Measurements from ENCODE around the gene TBX19.
A peak's percentile ranks its signal among the peaks of the same experiment; 100 is the strongest.

TBX19 gene

DNA sequence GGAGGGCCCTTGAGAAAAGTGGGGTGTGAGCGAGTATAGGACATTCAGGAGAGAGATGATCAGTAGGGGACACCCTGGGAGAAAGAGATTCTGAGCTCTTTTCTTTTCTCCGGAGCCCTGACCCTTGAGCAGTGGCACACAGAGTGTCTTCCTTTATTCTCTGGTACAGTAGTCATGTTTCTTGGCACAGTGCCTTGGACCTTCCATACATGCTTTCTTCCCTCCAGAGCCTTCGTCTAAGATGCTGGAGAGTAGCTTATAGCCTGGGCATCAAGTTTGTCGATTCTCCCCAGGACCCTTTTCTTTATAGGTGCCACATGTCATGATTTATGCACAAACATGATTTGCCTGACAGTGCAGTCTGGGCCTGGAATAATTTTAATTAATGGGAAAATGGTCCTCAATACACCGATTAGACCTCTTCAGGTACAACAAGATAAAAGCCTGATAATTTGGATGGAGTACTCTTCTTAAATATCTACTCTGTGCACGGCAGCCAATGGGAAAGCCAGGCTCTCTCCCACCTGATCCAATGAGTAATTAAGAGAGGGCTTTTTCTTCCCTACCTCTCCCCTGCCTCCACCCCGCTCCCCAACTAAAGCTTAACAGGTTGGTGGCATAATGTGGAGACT lies at the start of gene TBX19:
TSS of gene TBX19 (plus strand) at position 582 of the 632 bp plus-strand sequence. CDS start 214 bp downstream, outside the sequence.
- TF ChIP-seq TAF1 (IDR thresholded peaks at IDR 0.05; ENCODE audit: low read depth), result no peak
- no peak for TF ChIP-seq TEAD4 (IDR thresholded peaks at IDR 0.05)
- TF ChIP-seq CEBPB (IDR thresholded peaks at IDR 0.05), result no peak
- TF ChIP-seq EGR1 (IDR thresholded peaks at IDR 0.05), result no peak

DNA sequence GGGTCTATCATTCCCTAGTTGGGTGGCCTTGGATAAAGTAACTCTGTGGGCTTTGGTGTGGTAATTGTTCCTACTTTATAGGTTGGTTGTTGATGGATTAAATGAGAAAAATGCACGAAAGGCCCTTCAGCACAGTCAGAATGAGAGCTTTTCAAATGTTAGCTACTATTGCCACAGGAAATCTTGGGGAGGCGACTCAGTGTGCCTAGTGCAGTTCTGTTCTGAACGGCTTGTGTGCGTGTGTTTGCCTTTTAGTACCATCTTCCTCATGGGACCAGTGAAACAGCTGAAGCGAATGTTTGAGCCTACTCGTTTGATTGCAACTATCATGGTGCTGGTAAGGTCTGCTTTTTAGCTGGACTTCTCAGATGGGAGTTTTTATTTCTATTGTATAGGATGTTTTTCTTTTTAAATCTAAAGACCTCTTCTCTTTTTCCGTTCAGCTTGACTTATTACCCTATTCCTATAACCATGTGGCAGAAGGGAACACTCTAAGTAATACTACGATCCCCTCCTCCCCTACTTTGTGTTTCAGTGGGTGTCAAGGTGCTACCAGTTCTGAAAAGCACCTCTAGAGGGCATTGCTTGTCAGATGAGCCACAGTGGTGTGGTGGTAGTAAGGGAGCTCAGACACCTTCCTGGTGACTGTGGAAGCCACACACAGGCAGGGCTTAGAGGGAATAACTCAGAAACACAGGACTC lies 45.7 kb upstream of the TBX19 start:
- TF ChIP-seq RAD21 (IDR thresholded peaks at IDR 0.05; ENCODE audit: low read depth) (peak; percentile 78), NFIC (IDR thresholded peaks at IDR 0.05) (no peak)

DNA sequence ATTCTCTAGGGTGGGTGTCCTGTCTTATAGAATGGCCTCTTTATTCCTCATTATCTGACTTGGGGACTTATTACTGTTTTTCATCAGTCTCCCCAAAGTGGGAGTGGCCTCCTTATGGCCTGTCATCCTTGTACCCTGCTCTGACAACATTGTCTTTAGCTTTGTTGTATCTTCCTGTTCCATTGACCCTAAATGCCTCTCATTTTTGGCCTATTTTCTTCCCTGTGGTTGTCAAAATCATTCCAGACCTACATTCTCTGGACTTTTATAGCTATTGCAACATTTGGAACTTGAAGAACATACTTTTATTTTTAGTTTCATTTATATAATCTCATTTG lies 45.2 kb upstream of the TBX19 start:
- TF ChIP-seq RAD21 (IDR thresholded peaks at IDR 0.05; ENCODE audit: low read depth) (no peak), YY1 (IDR thresholded peaks at IDR 0.05; ENCODE audit: low read depth) (no peak), CREB1 (IDR thresholded peaks at IDR 0.05; ENCODE audit: low read depth) (no peak), NFIC (IDR thresholded peaks at IDR 0.05) (no peak), TAF1 (IDR thresholded peaks at IDR 0.05; ENCODE audit: low read depth) (no peak), EGR1 (IDR thresholded peaks at IDR 0.05) (no peak), TEAD4 (IDR thresholded peaks at IDR 0.05) (no peak), ZBTB7A (IDR thresholded peaks at IDR 0.05; ENCODE audit: low read depth) (no peak), TCF12 (IDR thresholded peaks at IDR 0.05; ENCODE audit: low read depth) (no peak), CEBPB (IDR thresholded peaks at IDR 0.05) (no peak), FOXM1 (IDR thresholded peaks at IDR 0.05; ENCODE audit: borderline replicate concordance, low read depth) (no peak), EP300 (IDR thresholded peaks at IDR 0.05; ENCODE audit: borderline replicate concordance) (no peak)
- TF ChIP-seq, protein P1, sequence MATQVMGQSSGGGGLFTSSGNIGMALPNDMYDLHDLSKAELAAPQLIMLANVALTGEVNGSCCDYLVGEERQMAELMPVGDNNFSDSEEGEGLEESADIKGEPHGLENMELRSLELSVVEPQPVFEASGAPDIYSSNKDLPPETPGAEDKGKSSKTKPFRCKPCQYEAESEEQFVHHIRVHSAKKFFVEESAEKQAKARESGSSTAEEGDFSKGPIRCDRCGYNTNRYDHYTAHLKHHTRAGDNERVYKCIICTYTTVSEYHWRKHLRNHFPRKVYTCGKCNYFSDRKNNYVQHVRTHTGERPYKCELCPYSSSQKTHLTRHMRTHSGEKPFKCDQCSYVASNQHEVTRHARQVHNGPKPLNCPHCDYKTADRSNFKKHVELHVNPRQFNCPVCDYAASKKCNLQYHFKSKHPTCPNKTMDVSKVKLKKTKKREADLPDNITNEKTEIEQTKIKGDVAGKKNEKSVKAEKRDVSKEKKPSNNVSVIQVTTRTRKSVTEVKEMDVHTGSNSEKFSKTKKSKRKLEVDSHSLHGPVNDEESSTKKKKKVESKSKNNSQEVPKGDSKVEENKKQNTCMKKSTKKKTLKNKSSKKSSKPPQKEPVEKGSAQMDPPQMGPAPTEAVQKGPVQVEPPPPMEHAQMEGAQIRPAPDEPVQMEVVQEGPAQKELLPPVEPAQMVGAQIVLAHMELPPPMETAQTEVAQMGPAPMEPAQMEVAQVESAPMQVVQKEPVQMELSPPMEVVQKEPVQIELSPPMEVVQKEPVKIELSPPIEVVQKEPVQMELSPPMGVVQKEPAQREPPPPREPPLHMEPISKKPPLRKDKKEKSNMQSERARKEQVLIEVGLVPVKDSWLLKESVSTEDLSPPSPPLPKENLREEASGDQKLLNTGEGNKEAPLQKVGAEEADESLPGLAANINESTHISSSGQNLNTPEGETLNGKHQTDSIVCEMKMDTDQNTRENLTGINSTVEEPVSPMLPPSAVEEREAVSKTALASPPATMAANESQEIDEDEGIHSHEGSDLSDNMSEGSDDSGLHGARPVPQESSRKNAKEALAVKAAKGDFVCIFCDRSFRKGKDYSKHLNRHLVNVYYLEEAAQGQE (IDR thresholded peaks at IDR 0.05; ENCODE audit: low read depth), result no peak
- TF ChIP-seq, protein P2, sequence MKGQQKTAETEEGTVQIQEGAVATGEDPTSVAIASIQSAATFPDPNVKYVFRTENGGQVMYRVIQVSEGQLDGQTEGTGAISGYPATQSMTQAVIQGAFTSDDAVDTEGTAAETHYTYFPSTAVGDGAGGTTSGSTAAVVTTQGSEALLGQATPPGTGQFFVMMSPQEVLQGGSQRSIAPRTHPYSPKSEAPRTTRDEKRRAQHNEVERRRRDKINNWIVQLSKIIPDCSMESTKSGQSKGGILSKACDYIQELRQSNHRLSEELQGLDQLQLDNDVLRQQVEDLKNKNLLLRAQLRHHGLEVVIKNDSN (IDR thresholded peaks at IDR 0.05), result no peak
- TF ChIP-seq, protein P3, sequence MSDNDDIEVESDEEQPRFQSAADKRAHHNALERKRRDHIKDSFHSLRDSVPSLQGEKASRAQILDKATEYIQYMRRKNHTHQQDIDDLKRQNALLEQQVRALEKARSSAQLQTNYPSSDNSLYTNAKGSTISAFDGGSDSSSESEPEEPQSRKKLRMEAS (IDR thresholded peaks at IDR 0.05), result no peak

DNA sequence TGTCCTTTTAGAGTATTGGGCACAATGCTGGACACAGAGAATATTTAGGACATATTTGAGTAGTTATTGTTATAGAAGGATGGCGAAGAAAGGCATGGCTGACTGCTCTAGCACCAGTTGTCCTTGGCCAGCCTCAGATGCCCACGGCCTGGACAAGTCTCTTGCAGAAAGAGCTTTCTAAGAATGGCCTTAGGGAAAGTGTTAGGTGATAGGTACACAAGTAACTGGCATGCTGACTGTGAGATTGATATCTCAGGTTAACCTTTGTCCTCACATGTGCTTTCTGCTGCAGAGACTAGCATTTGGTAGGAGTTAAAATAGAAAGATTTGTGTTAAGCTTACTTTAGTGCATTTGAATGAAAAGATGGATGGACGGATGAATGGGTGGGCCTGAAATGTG lies 44.7 kb upstream of the TBX19 start:
- TF ChIP-seq YY1 (IDR thresholded peaks at IDR 0.05; ENCODE audit: low read depth) (no peak), ZBTB7A (IDR thresholded peaks at IDR 0.05; ENCODE audit: low read depth) (no peak), TCF12 (IDR thresholded peaks at IDR 0.05; ENCODE audit: low read depth) (no peak), CREB1 (IDR thresholded peaks at IDR 0.05; ENCODE audit: low read depth) (no peak), RAD21 (IDR thresholded peaks at IDR 0.05; ENCODE audit: low read depth) (no peak), NFIC (IDR thresholded peaks at IDR 0.05) (no peak), EGR1 (IDR thresholded peaks at IDR 0.05) (no peak), TEAD4 (IDR thresholded peaks at IDR 0.05) (no peak), CEBPB (IDR thresholded peaks at IDR 0.05) (no peak), TAF1 (IDR thresholded peaks at IDR 0.05; ENCODE audit: low read depth) (no peak), EP300 (IDR thresholded peaks at IDR 0.05; ENCODE audit: borderline replicate concordance) (no peak), FOXM1 (IDR thresholded peaks at IDR 0.05; ENCODE audit: borderline replicate concordance, low read depth) (no peak)
- TF ChIP-seq, protein P2 (IDR thresholded peaks at IDR 0.05), result no peak
- TF ChIP-seq, protein P1 (IDR thresholded peaks at IDR 0.05; ENCODE audit: low read depth), result no peak
- TF ChIP-seq, protein P3 (IDR thresholded peaks at IDR 0.05), result no peak

DNA sequence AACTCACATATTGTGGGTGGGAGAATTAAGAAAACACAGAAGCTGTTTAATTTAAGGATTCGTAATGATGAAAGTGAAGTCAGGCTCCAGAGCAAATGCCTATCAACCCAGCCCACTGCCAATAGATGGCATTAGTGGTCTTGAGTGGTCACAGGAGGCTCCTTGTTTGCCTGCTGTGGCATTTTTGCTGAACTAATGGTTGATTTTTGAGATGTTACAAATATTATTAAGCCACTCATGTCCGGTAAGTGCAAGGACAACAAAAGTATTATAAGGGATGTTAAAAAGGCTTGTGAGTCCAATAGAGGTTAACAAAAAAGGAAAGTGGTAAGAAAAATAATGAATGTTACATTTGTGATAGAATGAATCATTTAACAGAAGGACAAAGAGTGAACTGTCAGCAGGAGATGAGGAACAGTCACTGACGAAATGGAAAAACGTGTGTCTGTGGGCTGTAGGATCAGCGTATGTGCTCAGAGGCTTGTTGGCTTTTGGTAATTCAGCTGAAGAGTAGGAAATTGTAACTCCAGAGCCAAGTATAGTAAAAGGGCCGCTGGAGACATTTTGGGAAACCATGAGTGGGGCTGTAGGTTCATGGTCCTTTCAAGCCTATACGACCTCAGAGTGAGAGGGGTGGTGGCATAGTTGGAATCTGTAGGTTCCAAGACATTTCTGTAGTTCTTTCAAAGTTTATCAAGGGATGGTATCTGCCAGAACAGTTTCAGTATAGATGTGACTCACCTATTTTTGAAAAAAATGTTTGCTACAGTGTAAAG lies 43.7 kb upstream of the TBX19 start:
- TF ChIP-seq, protein P3 (IDR thresholded peaks at IDR 0.05), result no peak
- TF ChIP-seq CEBPB (IDR thresholded peaks at IDR 0.05) (no peak), EGR1 (IDR thresholded peaks at IDR 0.05) (no peak)
